ENCODE data around the gene SLC39A12. TPM values are rescaled to one million over a fixed set of nuclear protein-coding genes. Genes with fewer than 3 reads are reported as not detected.

SLC39A12 gene
- total and polyA plus RNA-seq, 2 of the 8 experiments (the other 6 are each of a cell fraction or from before 2014, with no cell fraction given): not detected

DNA sequence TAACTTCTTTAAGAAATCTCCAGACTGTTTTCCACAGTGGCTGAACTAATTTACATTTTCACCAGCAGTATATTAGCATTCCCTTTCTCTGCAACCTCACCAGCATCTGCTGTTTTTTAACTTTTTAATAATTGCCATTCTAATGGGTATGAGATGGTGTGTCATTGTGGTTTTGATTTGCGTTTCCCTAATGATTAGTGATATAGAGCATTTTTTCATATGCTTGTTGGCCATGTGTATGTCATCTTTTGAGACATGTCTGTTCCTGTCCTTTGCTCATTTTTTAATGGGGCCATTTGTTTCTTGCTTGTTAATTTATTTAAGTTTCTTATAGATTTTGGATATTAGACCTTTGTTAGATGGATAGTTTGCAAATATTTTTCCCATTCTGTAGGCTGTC lies 68.8 kb downstream of the SLC39A12 start:
- H2BK5ac ChIP-seq (ENCODE audit: low read depth, low read length): no peak overlapping the region
- no peak overlapping the region for H4K5ac ChIP-seq (ENCODE audit: insufficient read length, low read depth, low read length)
- DNase-seq (ENCODE audit: low read depth in 1 of 2, low spot score in 2 of 2): no peak
- H3K14ac ChIP-seq (ENCODE audit: insufficient read length): no peak overlapping the region
- 0 out of 4 replicates have a peak, but pooled peaks cover 0 to 7% of the 10 kb centered on the region in 2 experiments for H3K9me3 ChIP-seq (ENCODE audit: insufficient read depth in 2 of 2, low read depth in 1 of 2, low read length in 1 of 2)
- H3K4ac ChIP-seq (replicated peaks; ENCODE audit: insufficient read length, low read depth, low read length): no peak overlapping the region
- FAIRE-seq: no peak
- TF ChIP-seq CEBPB (IDR thresholded peaks at IDR 0.05; ENCODE audit: low read depth, low read length): no peak
- H3K23me2 ChIP-seq (ENCODE audit: low read depth, low read length): no peaks in the 10 kb centered on the region
- no peaks in the 10 kb centered on the region for H3K79me2 ChIP-seq (ENCODE audit: control insufficient read depth in 1 of 2, insufficient read depth in 2 of 2, low read length in 2 of 2)
- no peak overlapping the region for H2BK120ac ChIP-seq (replicated peaks; ENCODE audit: low read depth, low read length)
- H3K56ac ChIP-seq (replicated peaks; ENCODE audit: insufficient read length, low read depth, low read length): no peak overlapping the region
- H2BK15ac ChIP-seq (ENCODE audit: low read length): no peak overlapping the region
- 83% methylated on average over 1 of the region's 1 CpG; no CpG with 5 or more reads in 1 of the 2 experiments for WGBS, 2 experiments (ENCODE audit: extremely low coverage in 1 of 2, insufficient coverage in 1 of 2, insufficient read length in 1 of 2, insufficient replicate concordance in 2 of 2, low coverage in 1 of 2, low lambda C conversion rate in 2 of 2, missing lambda C conversion rate in 1 of 2)
- ChIA-PET POLR2A (ENCODE audit: partially characterized antibody) (no interaction called here), CTCF (ENCODE audit: partially characterized antibody) (no interaction called here)
- H3K23ac ChIP-seq (ENCODE audit: insufficient read length): no peak overlapping the region
- H3K9ac ChIP-seq (replicated peaks in 1 of 4; ENCODE audit: extremely low read depth in 1 of 4, low read depth in 3 of 4, low read length in 3 of 4): no peak overlapping the region
- H3K79me1 ChIP-seq (ENCODE audit: low read depth, low read length): no peaks in the 10 kb centered on the region
- H2BK12ac ChIP-seq (ENCODE audit: low read depth, low read length): no peak overlapping the region
- H3K27ac ChIP-seq (ENCODE audit: low read depth, low read length): no peak overlapping the region
- no peaks in the 10 kb centered on the region for H3K27me3 ChIP-seq (replicated peaks in 1 of 4; ENCODE audit: control insufficient read depth in 3 of 4, extremely low read depth in 1 of 4, insufficient read depth in 3 of 4, low read length in 3 of 4)
- no peaks in the 10 kb centered on the region for H4K20me1 ChIP-seq (replicated peaks in 1 of 2; ENCODE audit: control insufficient read depth in 1 of 2, insufficient read depth in 2 of 2, low read length in 2 of 2)
- H4K8ac ChIP-seq (ENCODE audit: extremely low read depth, insufficient read depth, low read length): no peak overlapping the region
- H2AK5ac ChIP-seq (ENCODE audit: low read depth, low read length): no peak overlapping the region
- no peaks in the 10 kb centered on the region; a peak in 1 of 8 replicates for H3K36me3 ChIP-seq (ENCODE audit: control insufficient read depth in 2 of 4, insufficient read depth in 4 of 4, low read length in 3 of 4)
- no peak overlapping the region for H2BK20ac ChIP-seq (ENCODE audit: low read length)
- no peak overlapping the region for H3K4me3 ChIP-seq (ENCODE audit: extremely low read depth in 1 of 4, insufficient read depth in 2 of 4, low read depth in 3 of 4, low read length in 4 of 4)
- no peak overlapping the region for H3K4me2 ChIP-seq (ENCODE audit: insufficient read depth in 1 of 2, low read depth in 2 of 2, low read length in 2 of 2)
- no peaks in the 10 kb centered on the region for H3K4me1 ChIP-seq (replicated peaks in 1 of 4; ENCODE audit: control insufficient read depth in 3 of 4, insufficient read depth in 4 of 4, low read length in 3 of 4)
- H2AFZ ChIP-seq (ENCODE audit: low read length): no peak overlapping the region
- no peak overlapping the region for H4K91ac ChIP-seq (replicated peaks; ENCODE audit: insufficient read length, low read length)
- H3K18ac ChIP-seq (ENCODE audit: extremely low read depth, low read length): no peak overlapping the region
